Prostate gland (tissue), 2 donors: Measurements from ENCODE around the gene BRD1.

Experiments used
- POLR2A ChIP-seq: fragments of 450-650 bp; IDR thresholded peaks from one replicate; pipeline ENCODE4 v1.6.1; 2016; ENCODE audit warnings: antibody characterized with exemption, mild to moderate bottlenecking
- POLR2AphosphoS5 ChIP-seq: sonication (generic); formaldehyde crosslinking; IDR thresholded peaks from one replicate; pipeline ENCODE4 v1.6.1; 2017; ENCODE audit warnings: antibody characterized with exemption
- TF ChIP-seq, protein P1 (sequence below), 4 experiments: fragments of 200-600 bp in 2 of 4; fragments of 450-650 bp in 2 of 4; sonication (generic) in 2 of 4; IDR thresholded peaks; 1 replicate in 3 of 4; 2 replicates in 1 of 4; pipeline ENCODE4 v1.5.1; 2016 to 2019; ENCODE audit warnings: antibody characterized with exemption in 4 of 4, mild to moderate bottlenecking in 2 of 4, moderate library complexity in 2 of 4

DNA sequence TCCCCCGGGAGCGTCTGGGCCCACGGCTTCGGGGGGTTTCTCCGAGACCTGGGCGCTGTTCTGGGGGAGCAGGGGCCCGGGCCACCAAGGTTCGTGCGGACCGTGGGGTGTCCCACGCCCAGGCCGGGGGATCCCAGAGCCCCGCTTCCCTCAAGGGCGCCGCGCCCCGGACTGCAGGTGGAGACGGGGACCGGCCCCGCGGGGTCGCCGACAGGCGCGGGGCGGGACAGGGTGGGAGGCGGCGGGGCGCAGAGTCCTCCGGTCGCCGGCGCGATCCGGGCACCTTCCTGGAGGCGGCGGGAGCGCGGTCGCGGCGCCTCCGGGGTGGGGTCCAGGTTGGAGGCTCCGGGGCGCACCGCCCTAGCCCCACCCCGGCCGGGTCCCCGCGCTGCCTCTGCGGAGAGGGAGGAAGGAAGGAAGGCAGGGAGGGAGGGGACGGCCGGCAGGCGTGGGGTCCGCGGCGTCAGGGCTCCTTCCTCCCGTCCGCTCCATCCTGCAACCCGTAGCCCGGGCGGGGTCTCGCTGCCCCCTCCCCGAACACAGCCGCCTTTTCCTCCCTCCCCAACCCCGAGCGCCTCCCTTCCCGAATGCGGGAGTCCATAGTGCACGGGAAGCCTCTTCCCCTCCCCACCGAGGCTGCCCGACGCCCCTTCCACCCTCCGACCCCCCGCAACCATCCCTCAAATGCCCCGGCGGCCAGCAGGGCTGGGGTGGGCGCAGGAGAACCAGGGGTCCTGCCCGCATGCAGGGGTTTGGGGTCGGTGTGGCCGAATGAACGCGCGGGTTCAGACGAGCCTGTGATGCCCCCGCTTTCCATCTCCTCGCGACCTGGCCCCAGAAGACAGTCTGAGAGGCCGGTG is 21.7 kb upstream of the BRD1 start:
- TF ChIP-seq, protein P1, sequence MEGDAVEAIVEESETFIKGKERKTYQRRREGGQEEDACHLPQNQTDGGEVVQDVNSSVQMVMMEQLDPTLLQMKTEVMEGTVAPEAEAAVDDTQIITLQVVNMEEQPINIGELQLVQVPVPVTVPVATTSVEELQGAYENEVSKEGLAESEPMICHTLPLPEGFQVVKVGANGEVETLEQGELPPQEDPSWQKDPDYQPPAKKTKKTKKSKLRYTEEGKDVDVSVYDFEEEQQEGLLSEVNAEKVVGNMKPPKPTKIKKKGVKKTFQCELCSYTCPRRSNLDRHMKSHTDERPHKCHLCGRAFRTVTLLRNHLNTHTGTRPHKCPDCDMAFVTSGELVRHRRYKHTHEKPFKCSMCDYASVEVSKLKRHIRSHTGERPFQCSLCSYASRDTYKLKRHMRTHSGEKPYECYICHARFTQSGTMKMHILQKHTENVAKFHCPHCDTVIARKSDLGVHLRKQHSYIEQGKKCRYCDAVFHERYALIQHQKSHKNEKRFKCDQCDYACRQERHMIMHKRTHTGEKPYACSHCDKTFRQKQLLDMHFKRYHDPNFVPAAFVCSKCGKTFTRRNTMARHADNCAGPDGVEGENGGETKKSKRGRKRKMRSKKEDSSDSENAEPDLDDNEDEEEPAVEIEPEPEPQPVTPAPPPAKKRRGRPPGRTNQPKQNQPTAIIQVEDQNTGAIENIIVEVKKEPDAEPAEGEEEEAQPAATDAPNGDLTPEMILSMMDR (IDR thresholded peaks at IDR 0.05) = no peak
- TF ChIP-seq POLR2AphosphoS5 = no peak
- no peak for TF ChIP-seq POLR2A
